ENCODE results near the gene SDHAF3.

GRCh38 chr7:97187067-97187466 lies 69.6 kb downstream of the SDHAF3 start:
- TF ChIP-seq ESRRA (IDR thresholded peaks at IDR 0.05; ENCODE audit: borderline replicate concordance, low read length): no peak
- TF ChIP-seq EP300 (IDR thresholded peaks at IDR 0.05): no peak
- TF ChIP-seq CTCF (IDR thresholded peaks at IDR 0.05): no peak
- no peak for TF ChIP-seq JUNB (IDR thresholded peaks at IDR 0.05)
- TF ChIP-seq CEBPB (IDR thresholded peaks at IDR 0.05): no peak
- no peak for TF ChIP-seq ZC3H11A (IDR thresholded peaks at IDR 0.05)
- no peak for TF ChIP-seq CHD4 (IDR thresholded peaks at IDR 0.05; ENCODE audit: borderline replicate concordance)
- no peak for TF ChIP-seq SREBF2 (IDR thresholded peaks at IDR 0.05)

All from A549 (cell line).